MM.1S (cell line): ENCODE measurements around the gene ANTXRL.

Experiments used
- DNase-seq: peaks from one replicate; pipeline ENCODE4 v3.0.0-alpha.2; 2015
- H2AFZ ChIP-seq: fragments of 300-600 bp; sonication (generic); 2 replicates; pipeline ENCODE4 v1.6.0; 2016; ENCODE audit warnings: antibody characterized with exemption, low read length
- H3F3A ChIP-seq: fragments of 300-600 bp; sonication (generic); 2 replicates; pipeline ENCODE4 v1.6.1; 2016; ENCODE audit warnings: mild to moderate bottlenecking, antibody characterized with exemption, low read length, moderate library complexity, mixed read lengths; ENCODE audit not compliant: insufficient read depth
- H3K27ac ChIP-seq: fragments of 300-600 bp; sonication (generic); 2 replicates; pipeline ENCODE4 v1.5.1; 2016; ENCODE audit warnings: mild to moderate bottlenecking, low read length
- H3K27me3 ChIP-seq: fragments of 300-600 bp; sonication (generic); replicated peaks from 2 replicates; pipeline ENCODE4 v1.6.0; 2016; ENCODE audit warnings: low read length; ENCODE audit not compliant: insufficient read depth
- H3K36me3 ChIP-seq: fragments of 300-600 bp; sonication (generic); replicated peaks from 2 replicates; pipeline ENCODE4 v1.6.1; 2016; ENCODE audit warnings: mild to moderate bottlenecking, low read length, mixed read lengths; ENCODE audit not compliant: insufficient read depth
- H3K4me1 ChIP-seq: fragments of 300-600 bp; sonication (generic); 2 replicates; pipeline ENCODE4 v1.6.1; 2016; ENCODE audit warnings: low read length, mixed read lengths
- H3K4me2 ChIP-seq: fragments of 300-600 bp; sonication (generic); 2 replicates; pipeline ENCODE4 v1.6.0; 2016; ENCODE audit warnings: low read depth, low read length
- H3K4me3 ChIP-seq: fragments of 300-600 bp; sonication (generic); 2 replicates; pipeline ENCODE4 v1.5.1; 2016; ENCODE audit warnings: low read length, mixed read lengths
- H3K79me2 ChIP-seq: fragments of 300-600 bp; sonication (generic); 2 replicates; pipeline ENCODE4 v1.6.1; 2016; ENCODE audit warnings: mixed run types, low read length, mixed read lengths
- H3K9ac ChIP-seq: fragments of 300-600 bp; sonication (generic); 2 replicates; pipeline ENCODE4 v1.6.1; 2016; ENCODE audit warnings: low read length, mixed read lengths
- H3K9me2 ChIP-seq: fragments of 300-600 bp; sonication (generic); replicated peaks from 2 replicates; pipeline ENCODE4 v1.6.1; 2016; ENCODE audit warnings: mild to moderate bottlenecking, low read length, mixed read lengths; ENCODE audit not compliant: insufficient read depth
- H3K9me3 ChIP-seq: fragments of 300-600 bp; sonication (generic); replicated peaks from 2 replicates; pipeline ENCODE4 v1.6.1; 2016; ENCODE audit warnings: mild to moderate bottlenecking, low read length, mixed read lengths; ENCODE audit not compliant: insufficient read depth
- H4K20me1 ChIP-seq: fragments of 300-600 bp; sonication (generic); 2 replicates; pipeline ENCODE4 v1.6.1; 2016; ENCODE audit warnings: mild to moderate bottlenecking, low read length, moderate library complexity, mixed read lengths; ENCODE audit not compliant: insufficient read depth
- EZH2 ChIP-seq: fragments of 300-600 bp; sonication (generic); optimal IDR thresholded peaks from 2 replicates; pipeline ENCODE3; 2017; ENCODE audit warnings: low read depth, mild to moderate bottlenecking, antibody characterized with exemption, low read length, mixed read lengths
- EZH2phosphoT487 ChIP-seq: fragments of 300-600 bp; sonication (generic); IDR thresholded peaks from 2 replicates; pipeline ENCODE4 v1.6.1; 2018; ENCODE audit warnings: antibody characterized with exemption, low read length
- TF ChIP-seq, protein P1 (sequence below): fragments of 300-600 bp; sonication (generic); IDR thresholded peaks from 2 replicates; pipeline ENCODE4 v1.5.1; 2016; ENCODE audit warnings: antibody characterized with exemption, low read length, mixed read lengths

ANTXRL gene

GRCh38 chr10:46326971-46327370 is 40.2 kb downstream of the ANTXRL start:
- Histone ChIP-seq H3K9me3 (no peaks in the 10 kb centered on the region), H3K9me2 (no peaks in the 10 kb centered on the region), H3K4me2 (no peak overlapping the region), H3K4me1 (no peaks in the 10 kb centered on the region), H3F3A (no peaks in the 10 kb centered on the region), H3K27me3 (no peaks in the 10 kb centered on the region), H3K4me3 (no peak overlapping the region), H3K27ac (no peak overlapping the region), H3K9ac (no peak overlapping the region), H2AFZ (no peak overlapping the region), H3K36me3 (no peaks in the 10 kb centered on the region), H4K20me1 (no peaks in the 10 kb centered on the region), H3K79me2 (no peaks in the 10 kb centered on the region)
- no peak for TF ChIP-seq EZH2
- TF ChIP-seq, protein P1, sequence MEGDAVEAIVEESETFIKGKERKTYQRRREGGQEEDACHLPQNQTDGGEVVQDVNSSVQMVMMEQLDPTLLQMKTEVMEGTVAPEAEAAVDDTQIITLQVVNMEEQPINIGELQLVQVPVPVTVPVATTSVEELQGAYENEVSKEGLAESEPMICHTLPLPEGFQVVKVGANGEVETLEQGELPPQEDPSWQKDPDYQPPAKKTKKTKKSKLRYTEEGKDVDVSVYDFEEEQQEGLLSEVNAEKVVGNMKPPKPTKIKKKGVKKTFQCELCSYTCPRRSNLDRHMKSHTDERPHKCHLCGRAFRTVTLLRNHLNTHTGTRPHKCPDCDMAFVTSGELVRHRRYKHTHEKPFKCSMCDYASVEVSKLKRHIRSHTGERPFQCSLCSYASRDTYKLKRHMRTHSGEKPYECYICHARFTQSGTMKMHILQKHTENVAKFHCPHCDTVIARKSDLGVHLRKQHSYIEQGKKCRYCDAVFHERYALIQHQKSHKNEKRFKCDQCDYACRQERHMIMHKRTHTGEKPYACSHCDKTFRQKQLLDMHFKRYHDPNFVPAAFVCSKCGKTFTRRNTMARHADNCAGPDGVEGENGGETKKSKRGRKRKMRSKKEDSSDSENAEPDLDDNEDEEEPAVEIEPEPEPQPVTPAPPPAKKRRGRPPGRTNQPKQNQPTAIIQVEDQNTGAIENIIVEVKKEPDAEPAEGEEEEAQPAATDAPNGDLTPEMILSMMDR, result no peak
- TF ChIP-seq EZH2phosphoT487, result no peak
- DNase-seq, result no peak

- H3K4me1 ChIP-seq, result no peaks in the 10 kb centered on the region
- no peak for DNase-seq
- no peak overlapping the region for H3K4me2 ChIP-seq
- no peaks in the 10 kb centered on the region for H3K27me3 ChIP-seq
- no peak for TF ChIP-seq EZH2
- TF ChIP-seq, protein P1, result no peak
- TF ChIP-seq EZH2phosphoT487, result no peak
- no peak overlapping the region for H2AFZ ChIP-seq
- no peak overlapping the region for H3K9ac ChIP-seq
- H4K20me1 ChIP-seq, result no peaks in the 10 kb centered on the region
- no peak overlapping the region for H3K27ac ChIP-seq
- H3K4me3 ChIP-seq, result no peak overlapping the region
- H3K79me2 ChIP-seq, result no peaks in the 10 kb centered on the region
- no peaks in the 10 kb centered on the region for H3F3A ChIP-seq
- no peaks in the 10 kb centered on the region for H3K9me2 ChIP-seq
- H3K36me3 ChIP-seq, result no peaks in the 10 kb centered on the region
- H3K9me3 ChIP-seq, result no peaks in the 10 kb centered on the region
Measured at GRCh38 chr10:46327685-46328084, 40.9 kb downstream of the ANTXRL start.

- Histone ChIP-seq H4K20me1 (no peaks in the 10 kb centered on the region), H3K9me3 (no peaks in the 10 kb centered on the region), H3K27ac (no peak overlapping the region), H3K4me1 (no peaks in the 10 kb centered on the region), H3K79me2 (no peaks in the 10 kb centered on the region), H3K9me2 (no peaks in the 10 kb centered on the region), H2AFZ (no peak overlapping the region), H3K4me3 (no peak overlapping the region), H3K4me2 (no peak overlapping the region), H3K9ac (no peak overlapping the region), H3F3A (no peaks in the 10 kb centered on the region), H3K36me3 (no peaks in the 10 kb centered on the region), H3K27me3 (no peaks in the 10 kb centered on the region)
- TF ChIP-seq EZH2phosphoT487, result no peak
- TF ChIP-seq EZH2, result no peak
- TF ChIP-seq, protein P1, result no peak
- DNase-seq, result no peak
Measured at GRCh38 chr10:46328853-46329689, 42.3 kb downstream of the ANTXRL start.
